ENCODE data around the gene LRRC8D.

The LRRC8D gene

GRCh38 chr1:89973471-89974127 lies 152.8 kb downstream of the LRRC8D start:
- Mint-ChIP-seq H3K27me3 (ENCODE audit: low read depth, poor library complexity) (peaks cover 6% of the 10 kb centered on the region), H3K27ac (no peak overlapping the region), H3K36me3 (ENCODE audit: low read depth) (no peaks in the 10 kb centered on the region), H3K4me1 (peaks cover 20% of the 10 kb centered on the region), H3K9me3 (no peaks in the 10 kb centered on the region), H3K4me3 (no peak overlapping the region)
- TF ChIP-seq, protein P1, sequence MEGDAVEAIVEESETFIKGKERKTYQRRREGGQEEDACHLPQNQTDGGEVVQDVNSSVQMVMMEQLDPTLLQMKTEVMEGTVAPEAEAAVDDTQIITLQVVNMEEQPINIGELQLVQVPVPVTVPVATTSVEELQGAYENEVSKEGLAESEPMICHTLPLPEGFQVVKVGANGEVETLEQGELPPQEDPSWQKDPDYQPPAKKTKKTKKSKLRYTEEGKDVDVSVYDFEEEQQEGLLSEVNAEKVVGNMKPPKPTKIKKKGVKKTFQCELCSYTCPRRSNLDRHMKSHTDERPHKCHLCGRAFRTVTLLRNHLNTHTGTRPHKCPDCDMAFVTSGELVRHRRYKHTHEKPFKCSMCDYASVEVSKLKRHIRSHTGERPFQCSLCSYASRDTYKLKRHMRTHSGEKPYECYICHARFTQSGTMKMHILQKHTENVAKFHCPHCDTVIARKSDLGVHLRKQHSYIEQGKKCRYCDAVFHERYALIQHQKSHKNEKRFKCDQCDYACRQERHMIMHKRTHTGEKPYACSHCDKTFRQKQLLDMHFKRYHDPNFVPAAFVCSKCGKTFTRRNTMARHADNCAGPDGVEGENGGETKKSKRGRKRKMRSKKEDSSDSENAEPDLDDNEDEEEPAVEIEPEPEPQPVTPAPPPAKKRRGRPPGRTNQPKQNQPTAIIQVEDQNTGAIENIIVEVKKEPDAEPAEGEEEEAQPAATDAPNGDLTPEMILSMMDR (IDR thresholded peaks at IDR 0.05) = no peak
- DNase-seq = no peak

GRCh38 chr1:89974256-89974655 lies 153.4 kb downstream of the LRRC8D start:
- TF ChIP-seq, protein P1 (IDR thresholded peaks at IDR 0.05) = no peak

GRCh38 chr1:89974696-89975470 lies 154.1 kb downstream of the LRRC8D start:
- no peak for DNase-seq
- Mint-ChIP-seq H3K4me1 (peaks cover 20% of the 10 kb centered on the region), H3K4me3 (no peak overlapping the region), H3K27me3 (ENCODE audit: low read depth, poor library complexity) (peaks cover 6% of the 10 kb centered on the region), H3K36me3 (ENCODE audit: low read depth) (no peaks in the 10 kb centered on the region), H3K27ac (peak overlapping the region; percentile 64), H3K9me3 (no peaks in the 10 kb centered on the region)
- TF ChIP-seq, protein P1 (IDR thresholded peaks at IDR 0.05) = no peak

More at GRCh38 chr1:89974256-89974655, 153.4 kb downstream of the LRRC8D start:
- Mint-ChIP-seq H3K36me3 (ENCODE audit: low read depth) (no peaks in the 10 kb centered on the region), H3K27ac (no peak overlapping the region), H3K9me3 (no peaks in the 10 kb centered on the region), H3K4me1 (peaks cover 20% of the 10 kb centered on the region), H3K4me3 (no peak overlapping the region), H3K27me3 (ENCODE audit: low read depth, poor library complexity) (peaks cover 6% of the 10 kb centered on the region)
- no peak for DNase-seq

DNA sequence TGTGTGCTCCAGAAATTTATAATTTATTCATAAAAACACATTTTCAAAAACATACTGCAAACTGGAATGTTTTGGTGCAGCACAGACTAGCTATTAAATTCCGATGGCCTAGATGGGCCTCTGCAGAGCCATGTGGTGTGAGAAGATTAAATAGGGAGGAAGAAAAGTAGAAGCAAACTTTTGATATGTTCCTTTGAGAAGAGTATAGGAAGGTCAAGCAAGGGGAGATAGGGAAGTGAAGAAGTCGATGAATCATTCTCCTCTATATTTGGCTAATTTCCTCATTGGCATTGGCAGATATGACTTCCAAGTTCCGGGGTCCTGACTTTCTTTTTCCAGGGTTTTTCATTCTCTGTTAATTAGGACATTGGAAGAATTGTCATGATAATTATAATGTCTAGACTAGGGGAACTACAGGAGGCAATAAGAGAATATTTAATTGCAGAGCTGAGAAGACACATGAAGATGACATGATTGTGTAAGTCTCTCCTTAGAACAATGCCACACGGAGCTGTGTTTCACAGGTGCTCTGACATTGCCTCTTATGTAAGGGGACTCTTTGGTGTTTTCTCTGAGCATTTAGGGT lies 154.8 kb downstream of the LRRC8D start:
- Mint-ChIP-seq H3K9me3 (no peaks in the 10 kb centered on the region), H3K27ac (no peak overlapping the region), H3K27me3 (ENCODE audit: low read depth, poor library complexity) (peaks cover 6% of the 10 kb centered on the region), H3K4me1 (peaks cover 24% of the 10 kb centered on the region), H3K36me3 (ENCODE audit: low read depth) (no peaks in the 10 kb centered on the region), H3K4me3 (no peak overlapping the region)
- no peak for DNase-seq
- TF ChIP-seq, protein P1 (IDR thresholded peaks at IDR 0.05) = no peak

DNA sequence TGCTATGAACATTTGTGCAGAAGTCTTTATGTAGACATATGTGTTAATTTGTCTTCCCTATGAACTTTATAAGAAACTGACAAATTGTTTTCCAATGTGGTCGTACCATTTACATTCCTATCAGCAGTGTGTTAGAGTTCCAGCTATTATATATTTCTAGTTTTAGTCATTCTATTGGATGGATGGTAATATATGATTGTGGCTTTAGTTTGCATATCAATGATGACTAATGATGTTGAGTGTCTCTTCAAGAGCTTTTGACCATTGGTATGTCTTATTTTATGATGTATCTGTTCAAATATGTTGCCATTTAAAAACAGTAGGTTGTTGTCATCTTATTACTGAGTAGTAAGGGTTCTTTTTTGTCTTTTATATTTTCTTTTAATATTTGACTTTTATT lies 157.9 kb downstream of the LRRC8D start:
- Mint-ChIP-seq H3K9me3 (no peaks in the 10 kb centered on the region), H3K4me1 (peaks cover 32% of the 10 kb centered on the region), H3K36me3 (ENCODE audit: low read depth) (no peaks in the 10 kb centered on the region), H3K27ac (no peak overlapping the region), H3K4me3 (no peak overlapping the region), H3K27me3 (ENCODE audit: low read depth, poor library complexity) (peaks cover under 1% of the 10 kb centered on the region)
- no peak for DNase-seq
- TF ChIP-seq, protein P1 (IDR thresholded peaks at IDR 0.05) = no peak
